HepG2 (cell line): ENCODE measurements around the gene BCL7A. TPM values are rescaled to one million over a fixed set of nuclear protein-coding genes. Genes with fewer than 3 reads are reported as not detected.

Experiments used
- CCAR2 ChIP-seq: fragments of 200-400 bp; formaldehyde crosslinking; optimal IDR thresholded peaks from 2 replicates; pipeline ENCODE3; 2018; ENCODE audit warnings: low read depth, mild to moderate bottlenecking, low read length, moderate library complexity
- CREB1 ChIP-seq, 2 experiments: fragments of 450-650 bp in 1 of 2; IDR thresholded peaks; 2 replicates each; pipeline ENCODE4 v1.6.1; 2016 to 2017; ENCODE audit warnings: control low read depth in 1 of 2, mild to moderate bottlenecking in 1 of 2, missing compliant biosample characterization in 1 of 2, missing genetic modification characterization in 1 of 2
- CREM ChIP-seq, 2 experiments: sonication (generic) in 1 of 2; formaldehyde crosslinking in 1 of 2; IDR thresholded peaks; 2 replicates each; pipeline versions ENCODE4 v1.4.0 to v1.6.1; 2016 to 2020; ENCODE audit warnings: antibody characterized with exemption in 1 of 2, mild to moderate bottlenecking in 1 of 2, missing genetic modification reagents in 1 of 2
- MAZ ChIP-seq, 2 experiments: sonication (generic) in 1 of 2; formaldehyde crosslinking in 1 of 2; IDR thresholded peaks; 2 replicates each; pipeline versions ENCODE4 v1.5.0 to v1.6.1; 2012 to 2020; ENCODE audit warnings: low read depth in 2 of 2, mild to moderate bottlenecking in 2 of 2, borderline replicate concordance in 1 of 2, improper control_type of control experiment in 1 of 2, low read length in 1 of 2, missing genetic modification reagents in 1 of 2, moderate library complexity in 1 of 2
- MBNL3 ChIP-seq: fragments of 250-450 bp; sonication (Bioruptor Pico); conservative IDR thresholded peaks from 2 replicates; pipeline ENCODE4 v1.8.0; 2022; ENCODE audit warnings: mild to moderate bottlenecking, inconsistent platforms
- POGZ ChIP-seq: sonication (generic); formaldehyde crosslinking; IDR thresholded peaks from 2 replicates; pipeline ENCODE4 v1.4.0; 2020; ENCODE audit warnings: mild to moderate bottlenecking, missing genetic modification reagents
- RFXANK ChIP-seq: IDR thresholded peaks from 2 replicates; pipeline ENCODE4 v1.6.1; 2016
- SOX13 ChIP-seq, 3 experiments: fragments of 450-650 bp in 1 of 3; sonication (generic) in 1 of 3; formaldehyde crosslinking in 1 of 3; IDR thresholded peaks in 2 of 3; conservative IDR thresholded peaks in 1 of 3; 2 replicates each; pipeline versions ENCODE4 v1.5.0 to v1.6.1; 2016 to 2020; ENCODE audit warnings: antibody characterized with exemption in 1 of 3, mild to moderate bottlenecking in 1 of 3, missing compliant biosample characterization in 1 of 3, missing genetic modification reagents in 1 of 3, moderate library complexity in 1 of 3
- TARDBP ChIP-seq: sonication (generic); formaldehyde crosslinking; IDR thresholded peaks from 2 replicates; pipeline ENCODE4 v1.8.0; 2022; ENCODE audit warnings: mild to moderate bottlenecking, missing genetic modification reagents
- TBX2 ChIP-seq: sonication (generic); formaldehyde crosslinking; IDR thresholded peaks from 2 replicates; pipeline ENCODE4 v1.5.0; 2020; ENCODE audit warnings: missing genetic modification reagents, mild to moderate bottlenecking, borderline replicate concordance
- TCF7 ChIP-seq: sonication (generic); IDR thresholded peaks from 2 replicates; pipeline ENCODE4 v1.6.1; 2016; ENCODE audit warnings: antibody characterized with exemption, low read depth
- ZNF367 ChIP-seq: sonication (generic); formaldehyde crosslinking; IDR thresholded peaks from 2 replicates; pipeline ENCODE4 v1.4.0; 2020; ENCODE audit warnings: missing genetic modification reagents, borderline replicate concordance
- ZNF562 ChIP-seq: sonication (generic); formaldehyde crosslinking; IDR thresholded peaks from 2 replicates; pipeline ENCODE4 v1.8.0; 2022; ENCODE audit warnings: missing genetic modification reagents, borderline replicate concordance
- ZNF747 ChIP-seq: sonication (generic); formaldehyde crosslinking; IDR thresholded peaks from 2 replicates; pipeline ENCODE4 v1.8.1; 2023; ENCODE audit warnings: missing genetic modification reagents, mild to moderate bottlenecking, borderline replicate concordance
- ZNF790 ChIP-seq: sonication (generic); formaldehyde crosslinking; IDR thresholded peaks from 2 replicates; pipeline ENCODE4 v1.8.0; 2022; ENCODE audit warnings: missing genetic modification reagents, mild to moderate bottlenecking, borderline replicate concordance
- ZNF879 ChIP-seq: sonication (generic); formaldehyde crosslinking; IDR thresholded peaks from 2 replicates; pipeline ENCODE4 v1.8.1; 2023; ENCODE audit warnings: missing genetic modification reagents
- polyA plus RNA-seq, 8 experiments: library from polyadenylated mRNA; depleted of rRNA in 3 of 8; stranded (reverse) in 7 of 8; unstranded in 1 of 8; fragments of >200 nt; fragmentation: Illumina TruSeq in 4 of 8; extraction: Trizol in 4 of 8; gene quantifications; 2 replicates each; pipeline versions ENCODE4 v1.2.1 to v1.2.3, GENCODE V29; 2011 to 2016; ENCODE audit warnings: low read depth in 4 of 8, missing spikeins in 1 of 8, mixed read lengths in 1 of 8; ENCODE audit not compliant: insufficient read depth in 1 of 8
- total RNA-seq, 5 experiments: library from RNA; depleted of rRNA; stranded (reverse); fragments of >200 nt; fragmentation: Illumina TruSeq; extraction: Trizol; gene quantifications; 2 replicates each; pipeline ENCODE4 v1.2.3, GENCODE V29; 2016; ENCODE audit warnings: low read depth in 1 of 5
- TF ChIP-seq, protein P1 (sequence below): sonication (generic); IDR thresholded peaks from 2 replicates; pipeline ENCODE4 v1.6.1; 2016; ENCODE audit warnings: low read depth, borderline replicate concordance
- TF ChIP-seq, protein P2 (sequence below): sonication (generic); formaldehyde crosslinking; conservative IDR thresholded peaks from 2 replicates; pipeline ENCODE4 v1.4.0; 2020; ENCODE audit warnings: missing genetic modification reagents
- TF ChIP-seq, protein P3 (sequence below): sonication (generic); formaldehyde crosslinking; IDR thresholded peaks from 2 replicates; pipeline ENCODE4 v1.5.1; 2020; ENCODE audit warnings: missing genetic modification reagents, mild to moderate bottlenecking, borderline replicate concordance
- TF ChIP-seq, protein P4 (sequence below): sonication (generic); formaldehyde crosslinking; IDR thresholded peaks from 2 replicates; pipeline ENCODE4 v1.5.0; 2020; ENCODE audit warnings: missing genetic modification reagents

Gene BCL7A
- total and polyA plus RNA-seq, 2 of the 13 experiments (the other 11 are each of a cell fraction or from before 2014, with no cell fraction given): 4.1 to 6.2 TPM

DNA sequence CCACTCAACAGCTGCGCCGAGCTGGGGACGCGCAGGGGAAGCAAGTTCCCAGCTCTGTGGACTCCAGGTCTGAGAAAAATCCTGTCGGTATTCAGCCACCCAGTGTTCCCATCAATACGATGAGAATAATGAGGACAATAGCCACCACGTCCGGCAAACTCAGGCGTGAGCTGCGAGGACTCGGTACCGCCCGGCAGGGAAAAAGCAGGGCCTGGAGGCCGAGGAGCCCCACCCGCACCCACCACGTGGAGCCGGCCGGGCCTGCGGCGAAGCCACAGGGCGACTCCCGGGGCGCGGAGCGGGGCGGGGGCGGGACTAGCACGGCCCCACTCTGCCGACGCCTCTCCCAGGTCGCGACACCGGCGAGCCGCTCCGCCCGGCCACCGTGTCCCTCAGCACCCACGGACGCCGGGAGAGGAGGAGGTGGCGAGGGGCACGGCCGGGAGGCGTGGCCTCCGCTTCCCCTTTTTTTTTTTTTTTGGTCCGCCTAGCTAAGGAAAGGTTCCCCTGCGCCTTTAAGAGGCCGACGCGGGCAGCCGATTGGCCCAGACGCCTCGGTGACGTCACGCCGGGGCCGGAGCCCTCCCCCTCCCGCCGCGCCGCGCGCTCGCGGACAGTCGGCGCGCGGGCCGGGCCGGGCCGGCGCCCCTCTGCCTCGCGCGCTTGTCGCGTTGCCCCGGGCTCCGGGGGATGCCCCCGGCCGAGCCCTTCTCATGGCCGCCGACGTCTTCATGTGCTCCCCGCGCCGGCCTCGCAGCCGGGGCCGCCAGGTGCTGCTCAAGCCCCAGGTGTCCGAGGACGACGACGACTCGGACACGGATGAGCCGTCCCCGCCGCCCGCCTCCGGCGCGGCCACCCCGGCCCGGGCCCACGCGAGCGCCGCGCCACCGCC, 56.7 kb downstream of the BCL7A start, which contains the start of gene MLXIP (continued):
- no peak for TF ChIP-seq ZNF367 (CRISPR knock-in tag)
- TF ChIP-seq, protein P1, sequence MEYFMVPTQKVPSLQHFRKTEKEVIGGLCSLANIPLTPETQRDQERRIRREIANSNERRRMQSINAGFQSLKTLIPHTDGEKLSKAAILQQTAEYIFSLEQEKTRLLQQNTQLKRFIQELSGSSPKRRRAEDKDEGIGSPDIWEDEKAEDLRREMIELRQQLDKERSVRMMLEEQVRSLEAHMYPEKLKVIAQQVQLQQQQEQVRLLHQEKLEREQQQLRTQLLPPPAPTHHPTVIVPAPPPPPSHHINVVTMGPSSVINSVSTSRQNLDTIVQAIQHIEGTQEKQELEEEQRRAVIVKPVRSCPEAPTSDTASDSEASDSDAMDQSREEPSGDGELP: no peak
- TF ChIP-seq, protein P2, sequence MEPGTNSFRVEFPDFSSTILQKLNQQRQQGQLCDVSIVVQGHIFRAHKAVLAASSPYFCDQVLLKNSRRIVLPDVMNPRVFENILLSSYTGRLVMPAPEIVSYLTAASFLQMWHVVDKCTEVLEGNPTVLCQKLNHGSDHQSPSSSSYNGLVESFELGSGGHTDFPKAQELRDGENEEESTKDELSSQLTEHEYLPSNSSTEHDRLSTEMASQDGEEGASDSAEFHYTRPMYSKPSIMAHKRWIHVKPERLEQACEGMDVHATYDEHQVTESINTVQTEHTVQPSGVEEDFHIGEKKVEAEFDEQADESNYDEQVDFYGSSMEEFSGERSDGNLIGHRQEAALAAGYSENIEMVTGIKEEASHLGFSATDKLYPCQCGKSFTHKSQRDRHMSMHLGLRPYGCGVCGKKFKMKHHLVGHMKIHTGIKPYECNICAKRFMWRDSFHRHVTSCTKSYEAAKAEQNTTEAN: peak; percentile 69; the same call in 1 of the 2 replicates
- TF ChIP-seq MBNL3 (CRISPR knock-in tag): no peak
- TF ChIP-seq TARDBP (CRISPR knock-in tag): peak; percentile 40; the same call in 1 of the 2 replicates
- TF ChIP-seq ZNF747 (CRISPR knock-in tag): peak; percentile 21; the same call in 1 of the 2 replicates
- TF ChIP-seq, protein P3, sequence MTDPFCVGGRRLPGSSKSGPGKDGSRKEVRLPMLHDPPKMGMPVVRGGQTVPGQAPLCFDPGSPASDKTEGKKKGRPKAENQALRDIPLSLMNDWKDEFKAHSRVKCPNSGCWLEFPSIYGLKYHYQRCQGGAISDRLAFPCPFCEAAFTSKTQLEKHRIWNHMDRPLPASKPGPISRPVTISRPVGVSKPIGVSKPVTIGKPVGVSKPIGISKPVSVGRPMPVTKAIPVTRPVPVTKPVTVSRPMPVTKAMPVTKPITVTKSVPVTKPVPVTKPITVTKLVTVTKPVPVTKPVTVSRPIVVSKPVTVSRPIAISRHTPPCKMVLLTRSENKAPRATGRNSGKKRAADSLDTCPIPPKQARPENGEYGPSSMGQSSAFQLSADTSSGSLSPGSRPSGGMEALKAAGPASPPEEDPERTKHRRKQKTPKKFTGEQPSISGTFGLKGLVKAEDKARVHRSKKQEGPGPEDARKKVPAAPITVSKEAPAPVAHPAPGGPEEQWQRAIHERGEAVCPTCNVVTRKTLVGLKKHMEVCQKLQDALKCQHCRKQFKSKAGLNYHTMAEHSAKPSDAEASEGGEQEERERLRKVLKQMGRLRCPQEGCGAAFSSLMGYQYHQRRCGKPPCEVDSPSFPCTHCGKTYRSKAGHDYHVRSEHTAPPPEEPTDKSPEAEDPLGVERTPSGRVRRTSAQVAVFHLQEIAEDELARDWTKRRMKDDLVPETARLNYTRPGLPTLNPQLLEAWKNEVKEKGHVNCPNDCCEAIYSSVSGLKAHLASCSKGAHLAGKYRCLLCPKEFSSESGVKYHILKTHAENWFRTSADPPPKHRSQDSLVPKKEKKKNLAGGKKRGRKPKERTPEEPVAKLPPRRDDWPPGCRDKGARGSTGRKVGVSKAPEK (CRISPR knock-in tag): no peak
- no peak for TF ChIP-seq TCF7
- no peak for TF ChIP-seq ZNF562 (CRISPR knock-in tag)
- TF ChIP-seq SOX13 (IDR thresholded peaks at IDR 0.05): no peak
- no peak; a peak in 1 of 4 replicates for TF ChIP-seq SOX13 (CRISPR knock-in tag; conservative IDR thresholded peaks at IDR 0.05 in 1 of 2, IDR thresholded peaks at IDR 0.05 in 1 of 2)
- TF ChIP-seq, protein P4, sequence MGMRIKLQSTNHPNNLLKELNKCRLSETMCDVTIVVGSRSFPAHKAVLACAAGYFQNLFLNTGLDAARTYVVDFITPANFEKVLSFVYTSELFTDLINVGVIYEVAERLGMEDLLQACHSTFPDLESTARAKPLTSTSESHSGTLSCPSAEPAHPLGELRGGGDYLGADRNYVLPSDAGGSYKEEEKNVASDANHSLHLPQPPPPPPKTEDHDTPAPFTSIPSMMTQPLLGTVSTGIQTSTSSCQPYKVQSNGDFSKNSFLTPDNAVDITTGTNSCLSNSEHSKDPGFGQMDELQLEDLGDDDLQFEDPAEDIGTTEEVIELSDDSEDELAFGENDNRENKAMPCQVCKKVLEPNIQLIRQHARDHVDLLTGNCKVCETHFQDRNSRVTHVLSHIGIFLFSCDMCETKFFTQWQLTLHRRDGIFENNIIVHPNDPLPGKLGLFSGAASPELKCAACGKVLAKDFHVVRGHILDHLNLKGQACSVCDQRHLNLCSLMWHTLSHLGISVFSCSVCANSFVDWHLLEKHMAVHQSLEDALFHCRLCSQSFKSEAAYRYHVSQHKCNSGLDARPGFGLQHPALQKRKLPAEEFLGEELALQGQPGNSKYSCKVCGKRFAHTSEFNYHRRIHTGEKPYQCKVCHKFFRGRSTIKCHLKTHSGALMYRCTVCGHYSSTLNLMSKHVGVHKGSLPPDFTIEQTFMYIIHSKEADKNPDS (CRISPR knock-in tag): no peak
- peak; percentile 78; the same call in 1 of the 2 replicates for TF ChIP-seq ZNF790
- no peak for TF ChIP-seq RFXANK (CRISPR knock-in tag)
- no peak for TF ChIP-seq CCAR2
- no peak for TF ChIP-seq MAZ (IDR thresholded peaks at IDR 0.05; ENCODE audit: borderline replicate concordance, low read depth, low read length)
- TF ChIP-seq MAZ (CRISPR knock-in tag; IDR thresholded peaks at IDR 0.05; ENCODE audit: low read depth): peak; percentile 72
- no peak for TF ChIP-seq CREM (IDR thresholded peaks at IDR 0.05)
- TF ChIP-seq CREM (CRISPR knock-in tag; IDR thresholded peaks at IDR 0.05): no peak
- TF ChIP-seq CREB1 (IDR thresholded peaks at IDR 0.05): peak; percentile 99
- peak; percentile 41; the same call in 1 of the 2 replicates for TF ChIP-seq CREB1 (CRISPR knock-in tag; IDR thresholded peaks at IDR 0.05)
- TF ChIP-seq POGZ (CRISPR knock-in tag): peak; percentile 30; the same call in 1 of the 2 replicates
- peak; percentile 83 for TF ChIP-seq TBX2 (CRISPR knock-in tag)
- TF ChIP-seq ZNF879: no peak
